Endothelial cell of hepatic sinusoid (primary cell): Measurements from ENCODE around the gene YTHDF1.

Source experiments
- in situ Hi-C: cut with HindIII; loops from 2 replicates; pipeline ENCODE4 v1.10.0; 2017; ENCODE audit warnings: low sequenced_read_pairs

Gene YTHDF1

DNA sequence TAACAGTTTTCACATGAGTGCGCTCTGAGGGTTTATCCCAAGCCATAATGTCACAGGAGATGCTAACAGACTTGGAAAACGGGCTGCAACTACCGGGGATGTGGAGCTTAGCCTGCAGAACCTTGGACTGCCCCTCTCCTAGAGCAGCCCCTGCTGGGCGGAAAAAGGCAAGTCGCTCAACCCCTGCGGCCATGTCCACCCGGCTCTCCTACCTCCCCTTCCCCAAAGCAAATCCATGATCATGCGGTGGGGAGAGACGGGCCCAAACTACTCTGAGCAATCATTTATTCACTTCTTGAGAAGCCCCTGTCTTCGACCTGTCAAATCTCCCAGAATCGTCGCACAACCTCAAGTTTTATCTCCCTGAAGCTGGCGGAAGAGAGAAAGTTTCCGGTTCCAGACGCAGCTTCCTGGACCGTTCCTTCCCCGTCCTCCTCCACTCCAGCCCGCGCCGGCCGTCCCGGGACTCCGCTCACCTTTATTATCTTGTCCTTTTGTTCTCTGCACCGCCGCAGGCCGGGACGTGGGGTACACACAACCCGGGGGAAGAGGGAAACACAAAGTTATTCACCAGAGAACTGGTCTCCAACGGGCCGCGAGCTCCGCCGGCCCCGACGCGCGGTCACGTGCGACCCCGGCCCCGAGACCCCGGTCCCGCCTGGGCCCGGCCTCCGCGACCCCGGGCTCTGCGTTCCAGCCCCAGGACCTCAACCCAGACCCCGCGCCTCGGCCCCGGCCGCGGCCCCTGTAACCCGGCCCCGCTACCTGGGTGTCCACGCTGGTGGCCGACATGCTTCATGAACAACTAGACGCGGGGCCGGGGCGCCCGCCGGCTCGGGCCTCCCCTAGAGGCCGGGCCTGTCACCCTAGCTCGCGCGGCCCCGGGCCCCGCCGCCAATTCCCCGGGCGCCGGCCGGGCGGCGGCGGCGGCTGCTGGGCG lies 560 bp downstream of the YTHDF1 start:
- in situ Hi-C loops: loop anchor here (25.0 kb wide), 1 partner anchor 278 kb away; the partner anchor contains the start of genes DIDO1 and GID8

DNA sequence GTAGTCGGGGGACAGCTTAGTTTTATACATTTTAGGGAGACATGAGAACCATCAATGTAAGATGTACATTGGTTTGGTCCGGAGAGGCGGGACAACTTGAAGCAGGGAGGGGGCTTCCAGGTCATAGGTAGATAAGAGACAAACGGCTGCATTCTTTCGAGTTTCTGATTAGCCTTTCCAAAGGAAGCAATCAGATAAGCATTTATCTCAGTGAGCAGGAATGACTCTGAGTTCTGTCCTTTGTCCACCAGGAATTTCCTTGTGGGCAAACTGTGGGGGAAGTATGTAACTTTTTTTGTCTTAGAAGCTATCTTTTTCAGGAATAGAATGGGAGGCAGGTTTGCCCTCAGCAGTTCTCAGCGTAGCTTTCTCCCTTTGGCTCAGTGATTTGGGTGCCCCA lies 1.4 kb downstream of the YTHDF1 start:
- in situ Hi-C loops: loop anchor here (25.0 kb wide), 1 partner anchor 277 kb away; the partner anchor contains the start of genes DIDO1 and GID8

DNA sequence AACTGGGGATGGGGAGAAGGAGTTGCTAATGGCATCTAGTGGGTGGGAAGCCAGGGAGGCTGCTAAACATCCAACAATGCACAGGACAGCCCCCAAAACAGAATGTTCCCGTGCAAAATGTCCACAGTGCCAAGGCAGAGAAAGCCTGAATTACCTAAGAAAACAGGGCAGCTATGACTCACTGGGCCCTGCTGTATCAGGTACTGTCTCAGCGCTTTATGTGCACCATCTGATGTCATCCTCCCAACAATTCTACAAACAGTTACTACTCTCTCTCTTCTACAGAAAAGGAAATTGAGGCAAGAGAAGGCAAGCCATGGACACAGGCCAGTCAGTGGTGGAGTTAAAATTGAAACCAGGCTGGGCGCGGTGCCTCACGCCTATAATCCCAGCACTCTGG lies 3.1 kb downstream of the YTHDF1 start:
- in situ Hi-C loops: loop anchor here (25.0 kb wide), 1 partner anchor 275 kb away; the partner anchor contains the start of genes DIDO1 and GID8

DNA sequence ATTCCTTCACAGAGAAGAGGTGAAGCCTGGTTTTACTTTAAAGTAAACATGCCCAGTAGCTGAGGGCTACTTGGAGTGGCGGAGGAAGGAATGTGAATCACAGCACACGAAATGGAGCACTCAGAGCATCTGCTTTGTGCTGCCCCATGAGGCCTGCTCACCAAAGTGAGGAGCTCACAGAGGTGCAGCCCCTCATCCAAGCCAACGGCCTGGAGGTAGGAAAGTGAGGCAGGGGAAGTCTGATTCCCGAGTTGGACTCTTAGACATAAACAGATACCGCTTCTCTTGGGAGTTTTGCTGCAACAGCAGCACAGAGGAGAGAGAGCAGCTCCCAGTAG lies 3.6 kb downstream of the YTHDF1 start:
- in situ Hi-C loops: loop anchor here (25.0 kb wide), 1 partner anchor 275 kb away; the partner anchor contains the start of genes DIDO1 and GID8

DNA sequence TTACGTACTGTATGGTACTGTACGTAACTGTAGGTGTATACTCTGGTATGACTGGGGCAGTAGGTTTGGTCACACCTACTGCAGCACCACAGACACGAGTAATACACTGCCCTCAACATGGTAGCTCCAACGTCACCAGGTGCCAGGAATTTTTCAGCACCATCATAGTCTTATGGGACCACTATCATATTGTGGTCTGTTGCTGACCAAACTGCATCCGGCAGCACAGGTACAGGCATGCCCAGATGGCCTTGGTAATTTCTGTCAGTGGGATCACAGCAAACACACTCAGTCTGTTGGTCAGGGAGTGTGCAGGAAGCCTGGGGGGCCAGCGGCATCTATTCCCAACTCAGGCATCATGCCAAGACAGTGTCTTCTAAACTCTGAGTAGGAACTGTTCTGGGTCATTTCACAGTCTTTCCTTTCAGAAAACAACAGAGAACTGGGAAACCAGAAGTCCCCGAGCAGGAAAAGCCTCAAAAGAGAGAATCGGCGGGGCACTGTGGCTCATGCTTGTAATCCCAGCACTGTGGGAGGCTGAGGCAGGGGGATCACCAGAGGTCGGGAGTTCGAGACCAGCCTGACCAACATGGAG lies 5.8 kb downstream of the YTHDF1 start:
- in situ Hi-C loops: loop anchor here (25.0 kb wide), 1 partner anchor 273 kb away; the partner anchor contains the start of genes DIDO1 and GID8

DNA sequence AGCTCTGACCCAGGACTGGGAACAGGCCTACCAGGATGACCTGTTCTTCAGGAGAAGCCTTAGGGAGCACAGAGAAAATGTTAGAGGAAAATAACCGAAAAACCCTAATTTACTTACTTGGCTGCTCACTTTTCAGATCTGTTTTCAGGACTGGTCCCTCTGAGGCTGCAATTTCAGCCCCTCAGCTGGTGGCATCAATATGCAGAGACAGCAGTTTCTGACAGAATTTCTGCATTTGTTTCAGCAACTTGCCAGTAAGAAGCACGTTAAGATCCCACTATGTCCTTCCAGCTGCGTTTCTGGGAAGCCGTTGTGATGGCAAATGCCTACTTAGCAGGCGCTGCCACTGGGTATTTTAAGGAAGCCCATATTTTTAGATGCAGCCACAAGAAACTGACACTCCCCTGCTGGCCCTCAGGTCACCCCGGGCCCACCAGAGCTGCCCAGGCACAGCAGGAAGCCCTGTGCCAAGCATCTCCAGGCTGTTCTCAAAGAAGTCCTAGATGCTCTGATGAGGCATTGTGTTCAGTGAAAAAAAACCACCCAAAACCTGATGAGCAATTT lies 7.5 kb downstream of the YTHDF1 start:
- in situ Hi-C loops: loop anchor here (10.0 to 25.0 kb wide), 3 partner anchors 56 to 271 kb away; partner anchors contain the start of genes DIDO1 and GID8

DNA sequence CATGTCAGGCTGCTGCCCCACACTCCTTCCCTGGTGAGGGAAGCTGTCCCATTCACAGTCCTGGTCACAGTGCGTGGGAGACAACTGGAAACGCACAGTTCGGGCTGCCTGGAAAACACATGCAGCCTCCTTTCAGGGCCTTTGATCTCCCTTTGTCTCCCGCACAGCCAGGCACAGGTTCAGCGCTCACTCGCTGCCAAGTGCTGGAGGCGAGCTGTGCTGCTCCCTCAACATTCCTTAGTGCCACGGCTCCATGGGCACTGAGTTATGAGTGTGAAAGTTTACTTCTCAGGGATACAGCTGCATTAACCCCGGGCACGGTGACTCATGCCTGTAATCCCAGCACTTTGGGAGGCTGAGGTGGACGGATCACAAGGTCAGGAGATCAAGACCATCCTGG lies 9.1 kb downstream of the YTHDF1 start:
- in situ Hi-C loops: loop anchor here (10.0 to 25.0 kb wide), 3 partner anchors 58 to 270 kb away; partner anchors contain the start of genes DIDO1 and GID8

DNA sequence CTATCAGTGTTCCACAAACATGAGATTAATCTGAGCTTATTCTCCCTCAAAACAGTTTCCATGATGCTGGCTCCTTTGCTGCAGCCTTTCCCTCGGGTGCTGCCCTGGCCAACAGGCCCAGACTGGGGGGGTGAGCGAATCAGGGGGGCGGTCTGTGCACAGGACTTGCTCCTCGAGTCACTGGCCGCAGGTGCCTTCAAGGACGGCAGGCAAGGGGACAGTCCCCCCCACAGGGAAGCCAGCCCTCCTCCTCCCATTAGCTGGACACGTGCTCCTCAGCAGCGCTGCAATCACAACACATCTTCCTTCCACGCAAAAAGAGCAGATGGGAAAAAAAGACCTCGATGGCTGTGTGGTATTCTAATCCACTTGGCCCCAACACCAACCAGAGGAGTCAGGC lies 10.0 kb downstream of the YTHDF1 start:
- in situ Hi-C loops: loop anchor here (10.0 to 25.0 kb wide), 3 partner anchors 59 to 269 kb away; partner anchors contain the start of genes DIDO1 and GID8

DNA sequence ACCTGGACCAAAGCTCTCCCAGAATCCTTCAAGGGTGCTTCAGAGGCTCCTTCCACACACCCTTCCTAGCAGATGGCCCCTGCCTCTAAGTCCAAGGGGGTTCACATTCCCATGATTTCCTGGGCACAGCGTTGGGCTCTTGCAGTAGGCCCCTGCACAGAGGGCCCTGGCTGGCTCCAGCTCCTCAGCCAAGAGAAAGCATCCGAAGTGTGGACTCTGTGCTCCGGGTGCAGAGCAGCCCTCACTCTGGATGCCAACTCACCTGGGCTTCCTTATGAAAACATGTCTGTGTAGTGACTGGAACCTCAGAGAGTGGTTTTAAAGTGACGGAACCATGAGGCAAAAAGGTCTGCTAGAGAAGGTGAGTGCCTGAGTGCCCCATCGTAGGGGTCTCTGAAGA lies 11.6 kb downstream of the YTHDF1 start:
- in situ Hi-C loops: loop anchor here (10.0 to 25.0 kb wide), 3 partner anchors 60 to 267 kb away; partner anchors contain the start of genes DIDO1 and GID8

DNA sequence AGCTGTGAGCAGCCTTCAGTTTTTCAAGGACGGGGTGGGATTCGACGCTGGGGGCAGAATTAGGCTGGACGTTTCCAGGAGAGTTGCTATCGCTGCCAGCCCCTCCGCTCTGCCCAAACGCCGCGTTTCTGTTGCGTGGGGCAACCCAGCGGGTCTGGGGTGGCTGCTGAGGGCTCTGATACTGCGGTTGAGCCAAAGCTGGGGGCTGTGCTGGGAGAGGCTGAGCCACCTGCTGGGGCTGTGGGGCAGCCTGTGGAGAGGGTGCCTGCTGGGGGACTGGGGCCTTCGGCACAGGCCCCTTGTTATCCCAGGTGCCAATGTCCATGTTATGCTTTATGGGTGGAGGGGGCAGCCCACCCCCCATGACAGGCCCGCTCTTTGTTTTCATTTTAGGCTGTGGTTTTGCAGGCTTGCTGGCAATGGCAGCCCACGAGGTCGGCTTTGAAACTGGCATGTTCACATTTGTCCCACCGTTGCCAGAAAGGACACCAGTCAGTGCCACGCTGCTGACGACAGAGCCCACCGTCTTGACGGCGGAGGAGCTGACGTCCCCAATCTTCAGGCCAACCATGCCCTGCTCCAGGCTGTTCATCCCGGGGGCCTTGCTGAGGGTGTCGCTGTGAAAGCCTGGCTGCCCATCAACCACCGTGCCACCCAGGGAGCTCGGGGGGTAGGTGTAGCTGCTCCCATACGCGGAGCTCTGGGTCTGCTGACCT lies 13.0 kb downstream of the YTHDF1 start:
- in situ Hi-C loops: loop anchor here (10.0 to 25.0 kb wide), 3 partner anchors 58 to 266 kb away; partner anchors contain the start of genes DIDO1 and GID8

DNA sequence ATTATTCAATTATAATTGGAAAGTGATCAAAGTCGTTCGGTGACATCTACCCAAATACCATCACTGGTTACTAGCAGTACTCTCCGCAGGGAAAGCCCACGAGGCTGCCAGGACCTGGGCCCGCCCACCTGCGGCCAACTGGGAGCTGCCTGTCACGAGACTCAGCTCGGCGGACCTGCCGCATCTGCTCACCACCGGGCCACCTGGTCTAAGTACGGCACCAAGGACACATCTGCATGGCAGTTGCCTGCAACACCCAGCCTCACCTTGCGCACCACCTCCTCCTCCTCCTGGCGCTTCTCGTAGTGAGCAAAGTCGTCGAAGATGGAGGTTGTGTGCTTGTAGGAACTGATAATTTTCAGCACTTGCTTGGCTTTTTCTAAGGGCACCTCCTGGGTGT lies 13.9 kb downstream of the YTHDF1 start:
- in situ Hi-C loops: loop anchor here (10.0 to 25.0 kb wide), 3 partner anchors 57 to 265 kb away; partner anchors contain the start of genes DIDO1 and GID8

DNA sequence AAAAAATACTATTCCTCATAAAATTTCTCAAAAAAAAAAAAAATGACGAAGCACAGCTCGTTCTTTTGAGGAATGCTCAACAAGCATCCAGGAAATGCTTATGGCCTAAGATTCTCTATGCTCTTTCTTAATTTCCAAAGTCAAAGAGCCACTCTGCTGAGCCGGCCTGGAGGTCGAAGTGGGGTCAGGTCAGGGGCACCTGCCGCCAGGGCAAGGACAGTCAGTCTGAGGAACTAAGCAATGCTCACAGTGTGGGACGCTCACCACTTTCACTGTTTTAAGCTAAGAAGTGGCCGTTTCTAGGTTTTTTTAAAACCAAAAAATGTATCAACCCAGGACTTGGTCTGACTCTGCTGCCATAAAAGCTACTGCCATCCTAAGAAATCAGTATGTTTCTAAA lies 17.3 kb downstream of the YTHDF1 start:
- in situ Hi-C loops: loop anchor here (10.0 kb wide), 1 partner anchor 196 kb away; no protein-coding TSS in a partner anchor

DNA sequence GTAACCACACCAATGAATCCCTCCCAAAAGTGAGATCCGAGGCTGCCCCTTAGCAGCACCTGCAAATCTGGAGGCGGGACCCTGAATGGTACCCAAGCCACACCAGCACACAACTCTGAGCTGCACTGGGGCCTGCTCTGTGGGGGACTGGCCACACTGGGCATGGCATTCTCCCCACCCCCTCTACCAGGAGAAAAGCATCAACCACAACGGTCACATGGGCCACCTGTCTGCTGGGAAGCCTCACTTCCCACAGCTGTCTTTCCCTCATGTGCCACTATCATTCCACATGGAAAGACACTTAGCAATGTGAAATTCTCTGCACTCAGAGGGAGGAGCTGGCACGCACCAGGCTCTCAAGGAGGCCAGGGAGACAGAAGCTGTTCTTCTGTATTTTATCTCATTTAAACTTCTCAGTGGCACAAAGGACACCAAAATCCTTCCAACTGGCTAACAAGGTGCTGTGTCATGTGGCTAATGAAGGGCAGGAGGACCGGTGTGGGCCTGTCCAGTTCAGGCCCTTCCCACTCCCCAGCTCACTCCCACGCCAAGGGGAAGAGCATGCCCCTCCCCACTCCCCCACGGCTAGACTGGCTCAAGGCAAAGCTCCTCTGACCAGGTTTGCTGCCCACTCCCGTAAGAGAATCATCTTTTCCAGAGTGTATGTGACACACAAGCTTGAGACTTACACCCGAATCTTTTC lies 19.0 kb downstream of the YTHDF1 start:
- in situ Hi-C loops: loop anchor here (10.0 kb wide), 1 partner anchor 198 kb away; no protein-coding TSS in a partner anchor

DNA sequence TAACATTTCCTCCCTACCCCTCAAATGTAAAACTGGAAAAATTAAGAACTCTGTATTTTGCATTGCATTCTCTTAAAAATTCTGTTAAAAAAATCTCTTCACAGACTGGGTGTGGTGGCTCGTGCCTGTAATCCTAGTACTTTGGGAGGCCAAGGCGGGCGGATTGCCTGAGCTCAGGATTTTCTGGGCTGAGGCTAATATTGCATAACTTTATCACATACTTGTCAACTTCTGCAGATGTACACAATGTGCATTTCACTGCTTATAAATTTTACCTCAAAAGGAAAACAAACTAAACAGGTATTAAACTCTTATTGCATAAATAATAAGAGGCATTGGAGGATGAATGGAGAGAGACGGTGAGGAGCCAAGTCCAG lies 21.1 kb downstream of the YTHDF1 start:
- in situ Hi-C loops: loop anchor here (10.0 kb wide), 1 partner anchor 200 kb away; no protein-coding TSS in a partner anchor

DNA sequence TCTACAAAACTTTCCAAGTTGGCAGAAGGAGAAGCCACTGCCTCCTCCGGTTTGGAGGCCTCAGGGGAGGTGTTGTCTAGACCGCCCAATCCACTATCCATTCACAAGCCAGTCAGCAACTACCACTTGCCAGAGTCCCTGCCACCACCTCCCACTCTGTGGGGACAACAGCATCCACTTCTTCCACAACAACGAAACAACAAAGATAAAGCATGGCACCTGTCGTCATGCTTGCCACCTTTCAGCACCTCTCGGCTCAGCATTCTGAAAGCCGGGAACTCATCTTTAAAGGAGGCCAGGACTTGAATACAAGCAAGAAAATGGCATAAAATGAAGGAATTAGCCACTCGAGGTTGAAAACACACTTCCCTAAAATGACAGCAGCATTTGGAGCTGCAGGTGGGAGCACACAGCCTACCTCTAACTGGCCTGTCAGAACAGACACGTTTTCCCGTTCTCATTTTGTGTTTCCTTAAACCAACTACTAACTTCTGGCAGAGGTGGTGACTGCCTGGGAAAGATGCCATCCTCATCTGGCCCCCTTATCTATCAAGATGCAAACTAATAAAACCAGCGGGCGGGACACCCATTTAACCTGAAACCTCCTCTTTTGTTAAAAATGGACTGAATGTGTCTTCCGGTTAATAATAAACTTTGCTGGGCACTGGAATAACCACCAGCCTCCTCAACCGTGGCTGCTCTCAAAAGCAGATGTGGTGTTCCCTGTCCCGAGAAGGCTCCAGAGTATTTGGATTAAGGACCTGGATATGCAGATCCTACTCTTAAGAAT lies 21.7 kb downstream of the YTHDF1 start:
- in situ Hi-C loops: loop anchor here (10.0 kb wide), 1 partner anchor 201 kb away; no protein-coding TSS in a partner anchor

DNA sequence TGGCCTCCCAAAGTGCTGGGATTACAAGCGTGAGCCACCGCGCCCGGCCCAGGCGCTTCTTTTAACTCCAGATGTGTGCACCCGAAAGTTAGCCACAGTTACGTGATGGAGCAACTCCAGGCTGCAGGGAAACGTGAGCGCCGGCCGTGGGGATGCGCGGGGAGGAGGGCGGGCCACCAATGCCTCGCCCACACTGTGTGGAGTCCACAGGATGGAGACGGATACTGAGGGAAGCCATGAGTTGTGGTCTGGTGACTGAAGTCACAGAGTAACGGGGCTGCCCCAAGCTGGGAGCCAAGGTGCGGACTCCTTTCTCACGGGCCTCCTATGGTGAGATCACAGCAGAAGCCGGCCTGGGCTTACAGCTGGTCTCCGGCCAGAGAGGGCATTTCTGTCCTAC lies 23.2 kb downstream of the YTHDF1 start:
- in situ Hi-C loops: loop anchor here (10.0 kb wide), 1 partner anchor 202 kb away; no protein-coding TSS in a partner anchor

DNA sequence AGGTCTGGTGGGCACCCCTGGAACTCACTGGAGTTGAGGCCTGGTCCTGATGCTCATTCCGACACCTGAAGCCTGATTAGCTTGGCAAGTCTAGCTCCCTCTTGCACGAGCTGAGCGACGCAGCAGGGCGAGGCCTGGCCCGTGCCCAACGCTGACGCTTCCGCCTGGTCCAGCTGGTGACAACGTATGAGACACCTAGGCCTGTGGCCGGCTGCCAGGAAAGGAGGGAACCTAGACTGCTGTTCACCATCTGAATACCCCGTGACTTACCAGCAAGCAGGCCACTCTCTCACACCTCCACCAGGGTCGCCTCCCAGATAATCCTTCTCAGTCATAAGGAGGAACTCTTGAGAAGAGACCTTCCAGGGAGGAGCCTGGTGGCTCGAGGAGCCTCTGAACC lies 24.5 kb downstream of the YTHDF1 start:
- in situ Hi-C loops: loop anchor here (10.0 kb wide), 1 partner anchor 203 kb away; no protein-coding TSS in a partner anchor

DNA sequence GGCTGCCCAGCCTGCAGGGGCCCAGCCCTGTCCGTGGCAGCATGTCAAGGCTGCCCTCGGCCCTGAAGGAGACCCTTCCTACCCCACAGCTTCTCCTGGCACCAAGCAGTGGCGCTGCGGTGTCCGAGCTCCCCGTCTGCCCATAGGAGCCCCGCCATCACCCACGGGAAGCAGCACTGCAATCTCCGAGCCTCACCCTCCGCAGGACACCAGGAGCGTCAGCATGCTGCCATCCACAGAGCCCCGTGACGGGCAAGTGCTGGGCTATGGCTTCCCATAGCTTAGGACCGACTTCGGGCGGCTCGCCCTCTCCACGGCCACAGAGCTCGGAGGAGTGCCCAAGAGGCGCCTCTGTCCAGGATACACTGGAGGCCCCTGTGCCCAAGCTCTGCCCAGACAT lies 25.1 kb downstream of the YTHDF1 start:
- in situ Hi-C loops: loop anchor here (10.0 kb wide), 1 partner anchor 204 kb away; no protein-coding TSS in a partner anchor
